H1 (cell line): ENCODE results near the gene BMPR1A. TPM values are rescaled to one million over a fixed set of nuclear protein-coding genes. Genes with fewer than 3 reads are reported as not detected.

ENCODE experiments used
- ASH2L ChIP-seq: fragments of 200-600, 300-600 bp; sonication (generic); IDR thresholded peaks from one replicate; pipeline ENCODE4 v1.7.1; 2017; ENCODE audit warnings: low read length
- BACH1 ChIP-seq: IDR thresholded peaks from 2 replicates; pipeline ENCODE4 v1.6.1; 2012; ENCODE audit warnings: low read length, improper control_type of control experiment
- CBX5 ChIP-seq: fragments of 300-800, 300-1000 bp; sonication (generic); IDR thresholded peaks from 2 replicates; pipeline ENCODE4 v1.7.1; 2016; ENCODE audit warnings: antibody characterized with exemption, low read length, low read depth
- CBX8 ChIP-seq: fragments of 300-800, 300-1000 bp; sonication (generic); IDR thresholded peaks from 2 replicates; pipeline ENCODE4 v1.7.1; 2016; ENCODE audit warnings: low read depth, low read length, borderline replicate concordance
- JUND ChIP-seq: IDR thresholded peaks from 2 replicates; pipeline ENCODE4 v1.6.1; 2011; ENCODE audit warnings: mild to moderate bottlenecking, improper control_type of control experiment, low read length
- MAFK ChIP-seq: IDR thresholded peaks from 2 replicates; pipeline ENCODE4 v1.6.1; 2012; ENCODE audit warnings: low read depth, mild to moderate bottlenecking, improper control_type of control experiment, low read length
- RBBP5 ChIP-seq: IDR thresholded peaks from 2 replicates; pipeline ENCODE4 v1.7.1; 2012; ENCODE audit warnings: low read depth, mild to moderate bottlenecking, inconsistent platforms, low read length, moderate library complexity, borderline replicate concordance
- SIRT6 ChIP-seq: IDR thresholded peaks from one replicate; pipeline ENCODE4 v1.7.1; 2012; ENCODE audit warnings: low read length, inconsistent platforms
- SP1 ChIP-seq: IDR thresholded peaks from 2 replicates; pipeline ENCODE4 v1.6.1; 2011; ENCODE audit warnings: low read depth, low read length
- SP4 ChIP-seq: IDR thresholded peaks from 2 replicates; pipeline ENCODE4 v1.6.1; 2012; ENCODE audit warnings: low read length, inconsistent platforms
- polyA plus RNA-seq, 7 experiments: library from polyadenylated mRNA; depleted of rRNA in 3 of 7; stranded (reverse) in 5 of 7; unstranded in 2 of 7; fragments of >200 nt in 5 of 7; fragments of 200-250 nt in 2 of 7; gene quantifications; 1 replicate in 5 of 7; 2 replicates in 1 of 7; 4 replicates in 1 of 7; pipeline versions ENCODE4 v1.2.1 to v1.2.3, GENCODE V29; 2011 to 2013; ENCODE audit warnings: missing spikeins in 2 of 7, mixed read lengths in 2 of 7
- total RNA-seq: library from RNA; stranded (reverse); fragmentation: NEBNext Ultra II Directional; extraction: Animal tissue kit (Norgen Biotek cat#: 25700); gene quantifications from 2 replicates; pipeline ENCODE4 v1.2.1, GENCODE V29; 2021
- TF ChIP-seq, protein P1 (sequence below): fragments of 300-600 bp; sonication (generic); IDR thresholded peaks from 2 replicates; pipeline ENCODE4 v1.7.1; 2012; ENCODE audit warnings: low read length, moderate library complexity, mild to moderate bottlenecking, inconsistent platforms; ENCODE audit not compliant: insufficient replicate concordance
- TF ChIP-seq, protein P2 (sequence below): IDR thresholded peaks from 2 replicates; pipeline ENCODE4 v1.6.1; 2012; ENCODE audit warnings: inconsistent platforms

BMPR1A gene
- total and polyA plus RNA-seq, 2 of the 8 experiments (the other 6 are each of a cell fraction or from before 2014, with no cell fraction given): 34.4 to 129 TPM

DNA sequence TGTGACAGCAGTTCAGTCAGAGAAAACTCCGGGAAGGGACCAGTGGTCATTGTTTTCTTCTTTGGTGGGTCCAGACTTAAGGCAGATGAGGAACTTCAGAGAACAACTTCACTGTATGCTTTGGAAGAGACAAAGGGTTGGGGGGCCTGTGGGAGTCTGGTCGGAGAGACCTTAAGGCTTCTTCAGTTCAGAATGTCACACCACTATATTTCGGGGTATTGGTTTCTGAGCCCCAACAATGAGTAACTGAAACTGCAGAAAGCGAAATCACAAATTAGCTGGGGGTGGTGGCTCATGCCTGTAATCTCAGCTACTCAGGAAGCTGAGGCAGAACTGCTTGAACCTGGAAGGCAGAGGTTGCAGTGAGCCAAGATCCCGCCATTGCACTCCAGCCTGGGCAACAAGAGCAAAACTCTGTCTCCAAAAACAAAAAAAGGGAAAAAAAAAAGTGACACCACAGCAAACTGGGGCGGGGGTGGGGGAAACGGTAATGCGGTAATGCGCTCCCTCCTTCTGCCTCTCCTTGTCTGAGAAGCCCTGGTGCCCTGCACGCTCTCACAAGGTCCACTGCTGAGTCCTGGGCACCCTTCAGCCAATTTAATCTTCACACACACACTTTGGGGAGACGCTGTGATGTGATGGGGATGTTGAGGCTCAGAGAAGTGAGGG lies 209.7 kb downstream of the BMPR1A start (continued):
- TF ChIP-seq, protein P1, sequence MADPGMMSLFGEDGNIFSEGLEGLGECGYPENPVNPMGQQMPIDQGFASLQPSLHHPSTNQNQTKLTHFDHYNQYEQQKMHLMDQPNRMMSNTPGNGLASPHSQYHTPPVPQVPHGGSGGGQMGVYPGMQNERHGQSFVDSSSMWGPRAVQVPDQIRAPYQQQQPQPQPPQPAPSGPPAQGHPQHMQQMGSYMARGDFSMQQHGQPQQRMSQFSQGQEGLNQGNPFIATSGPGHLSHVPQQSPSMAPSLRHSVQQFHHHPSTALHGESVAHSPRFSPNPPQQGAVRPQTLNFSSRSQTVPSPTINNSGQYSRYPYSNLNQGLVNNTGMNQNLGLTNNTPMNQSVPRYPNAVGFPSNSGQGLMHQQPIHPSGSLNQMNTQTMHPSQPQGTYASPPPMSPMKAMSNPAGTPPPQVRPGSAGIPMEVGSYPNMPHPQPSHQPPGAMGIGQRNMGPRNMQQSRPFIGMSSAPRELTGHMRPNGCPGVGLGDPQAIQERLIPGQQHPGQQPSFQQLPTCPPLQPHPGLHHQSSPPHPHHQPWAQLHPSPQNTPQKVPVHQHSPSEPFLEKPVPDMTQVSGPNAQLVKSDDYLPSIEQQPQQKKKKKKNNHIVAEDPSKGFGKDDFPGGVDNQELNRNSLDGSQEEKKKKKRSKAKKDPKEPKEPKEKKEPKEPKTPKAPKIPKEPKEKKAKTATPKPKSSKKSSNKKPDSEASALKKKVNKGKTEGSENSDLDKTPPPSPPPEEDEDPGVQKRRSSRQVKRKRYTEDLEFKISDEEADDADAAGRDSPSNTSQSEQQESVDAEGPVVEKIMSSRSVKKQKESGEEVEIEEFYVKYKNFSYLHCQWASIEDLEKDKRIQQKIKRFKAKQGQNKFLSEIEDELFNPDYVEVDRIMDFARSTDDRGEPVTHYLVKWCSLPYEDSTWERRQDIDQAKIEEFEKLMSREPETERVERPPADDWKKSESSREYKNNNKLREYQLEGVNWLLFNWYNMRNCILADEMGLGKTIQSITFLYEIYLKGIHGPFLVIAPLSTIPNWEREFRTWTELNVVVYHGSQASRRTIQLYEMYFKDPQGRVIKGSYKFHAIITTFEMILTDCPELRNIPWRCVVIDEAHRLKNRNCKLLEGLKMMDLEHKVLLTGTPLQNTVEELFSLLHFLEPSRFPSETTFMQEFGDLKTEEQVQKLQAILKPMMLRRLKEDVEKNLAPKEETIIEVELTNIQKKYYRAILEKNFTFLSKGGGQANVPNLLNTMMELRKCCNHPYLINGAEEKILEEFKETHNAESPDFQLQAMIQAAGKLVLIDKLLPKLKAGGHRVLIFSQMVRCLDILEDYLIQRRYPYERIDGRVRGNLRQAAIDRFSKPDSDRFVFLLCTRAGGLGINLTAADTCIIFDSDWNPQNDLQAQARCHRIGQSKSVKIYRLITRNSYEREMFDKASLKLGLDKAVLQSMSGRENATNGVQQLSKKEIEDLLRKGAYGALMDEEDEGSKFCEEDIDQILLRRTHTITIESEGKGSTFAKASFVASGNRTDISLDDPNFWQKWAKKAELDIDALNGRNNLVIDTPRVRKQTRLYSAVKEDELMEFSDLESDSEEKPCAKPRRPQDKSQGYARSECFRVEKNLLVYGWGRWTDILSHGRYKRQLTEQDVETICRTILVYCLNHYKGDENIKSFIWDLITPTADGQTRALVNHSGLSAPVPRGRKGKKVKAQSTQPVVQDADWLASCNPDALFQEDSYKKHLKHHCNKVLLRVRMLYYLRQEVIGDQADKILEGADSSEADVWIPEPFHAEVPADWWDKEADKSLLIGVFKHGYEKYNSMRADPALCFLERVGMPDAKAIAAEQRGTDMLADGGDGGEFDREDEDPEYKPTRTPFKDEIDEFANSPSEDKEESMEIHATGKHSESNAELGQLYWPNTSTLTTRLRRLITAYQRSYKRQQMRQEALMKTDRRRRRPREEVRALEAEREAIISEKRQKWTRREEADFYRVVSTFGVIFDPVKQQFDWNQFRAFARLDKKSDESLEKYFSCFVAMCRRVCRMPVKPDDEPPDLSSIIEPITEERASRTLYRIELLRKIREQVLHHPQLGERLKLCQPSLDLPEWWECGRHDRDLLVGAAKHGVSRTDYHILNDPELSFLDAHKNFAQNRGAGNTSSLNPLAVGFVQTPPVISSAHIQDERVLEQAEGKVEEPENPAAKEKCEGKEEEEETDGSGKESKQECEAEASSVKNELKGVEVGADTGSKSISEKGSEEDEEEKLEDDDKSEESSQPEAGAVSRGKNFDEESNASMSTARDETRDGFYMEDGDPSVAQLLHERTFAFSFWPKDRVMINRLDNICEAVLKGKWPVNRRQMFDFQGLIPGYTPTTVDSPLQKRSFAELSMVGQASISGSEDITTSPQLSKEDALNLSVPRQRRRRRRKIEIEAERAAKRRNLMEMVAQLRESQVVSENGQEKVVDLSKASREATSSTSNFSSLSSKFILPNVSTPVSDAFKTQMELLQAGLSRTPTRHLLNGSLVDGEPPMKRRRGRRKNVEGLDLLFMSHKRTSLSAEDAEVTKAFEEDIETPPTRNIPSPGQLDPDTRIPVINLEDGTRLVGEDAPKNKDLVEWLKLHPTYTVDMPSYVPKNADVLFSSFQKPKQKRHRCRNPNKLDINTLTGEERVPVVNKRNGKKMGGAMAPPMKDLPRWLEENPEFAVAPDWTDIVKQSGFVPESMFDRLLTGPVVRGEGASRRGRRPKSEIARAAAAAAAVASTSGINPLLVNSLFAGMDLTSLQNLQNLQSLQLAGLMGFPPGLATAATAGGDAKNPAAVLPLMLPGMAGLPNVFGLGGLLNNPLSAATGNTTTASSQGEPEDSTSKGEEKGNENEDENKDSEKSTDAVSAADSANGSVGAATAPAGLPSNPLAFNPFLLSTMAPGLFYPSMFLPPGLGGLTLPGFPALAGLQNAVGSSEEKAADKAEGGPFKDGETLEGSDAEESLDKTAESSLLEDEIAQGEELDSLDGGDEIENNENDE: no peak
- TF ChIP-seq MAFK (no peak), RBBP5 (no peak), SP1 (no peak), SIRT6 (no peak), CBX8 (no peak), SP4 (no peak), BACH1 (no peak), ASH2L (no peak), JUND (no peak), CBX5 (no peak)
- TF ChIP-seq, protein P2, sequence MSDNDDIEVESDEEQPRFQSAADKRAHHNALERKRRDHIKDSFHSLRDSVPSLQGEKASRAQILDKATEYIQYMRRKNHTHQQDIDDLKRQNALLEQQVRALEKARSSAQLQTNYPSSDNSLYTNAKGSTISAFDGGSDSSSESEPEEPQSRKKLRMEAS: no peak
